GM23338 (cell line): ENCODE measurements around the gene PTPRR. TPM values are rescaled to one million over a fixed set of nuclear protein-coding genes. Genes with fewer than 3 reads are reported as not detected.

ENCODE experiments used
- ATAC-seq: fragments of 200-7000 bp; cut with Tn5 transposase; 3 replicates; pipeline ENCODE4 v1.9.1; 2020
- DNase-seq: peaks from one replicate; pipeline ENCODE4 v3.0.0-alpha.2; 2015; ENCODE audit warnings: low spot score
- H2AFZ ChIP-seq: fragments of 200-600 bp; sonication (generic); 2 replicates; pipeline ENCODE4 v1.8.0; 2016; ENCODE audit warnings: antibody characterized with exemption, mild to moderate bottlenecking, moderate library complexity
- H3F3A ChIP-seq: fragments of 200-600 bp; sonication (generic); replicated peaks from 2 replicates; pipeline ENCODE4 v1.8.0; 2017; ENCODE audit warnings: antibody characterized with exemption, mixed run types, low read depth
- H3K27ac ChIP-seq: fragments of 200-600 bp; sonication (generic); 2 replicates; pipeline ENCODE4 v1.6.1; 2016; ENCODE audit warnings: low read depth
- H3K27me3 ChIP-seq: fragments of 200-600 bp; sonication (generic); 2 replicates; pipeline ENCODE4 v1.8.0; 2016; ENCODE audit warnings: mild to moderate bottlenecking, mixed run types, moderate library complexity; ENCODE audit not compliant: insufficient read depth
- H3K36me3 ChIP-seq: fragments of 200-600 bp; sonication (generic); 2 replicates; pipeline ENCODE4 v1.8.0; 2016; ENCODE audit warnings: mild to moderate bottlenecking; ENCODE audit not compliant: insufficient read depth
- H3K4me1 ChIP-seq: fragments of 200-600 bp; sonication (generic); 2 replicates; pipeline ENCODE4 v1.8.0; 2016; ENCODE audit warnings: mild to moderate bottlenecking, moderate library complexity; ENCODE audit not compliant: insufficient read depth
- H3K4me2 ChIP-seq: fragments of 200-600 bp; sonication (generic); 2 replicates; pipeline ENCODE4 v1.7.1; 2017; ENCODE audit warnings: mixed run types
- H3K4me3 ChIP-seq: fragments of 200-600 bp; sonication (generic); 2 replicates; pipeline ENCODE4 v1.6.1; 2016; ENCODE audit warnings: mixed run types
- H3K79me2 ChIP-seq: fragments of 200-600 bp; sonication (generic); replicated peaks from 2 replicates; pipeline ENCODE4 v1.8.0; 2017; ENCODE audit warnings: mild to moderate bottlenecking; ENCODE audit not compliant: insufficient read depth
- H3K9me2 ChIP-seq: fragments of 200-600 bp; sonication (generic); 2 replicates; pipeline ENCODE4 v1.8.0; 2017; ENCODE audit not compliant: insufficient read depth
- H4K20me1 ChIP-seq: fragments of 200-600 bp; sonication (generic); replicated peaks from 2 replicates; pipeline ENCODE4 v1.8.0; 2017; ENCODE audit warnings: mild to moderate bottlenecking; ENCODE audit not compliant: insufficient read depth
- H3K27ac Mint-ChIP-seq: 2 replicates; pipeline ENCODE4 v1.8.0; 2020; ENCODE audit warnings: inconsistent platforms, mild to moderate bottlenecking, moderate library complexity, mixed read lengths
- H3K27me3 Mint-ChIP-seq: 3 replicates; pipeline ENCODE4 v1.8.0; 2022; ENCODE audit warnings: low read depth, mild to moderate bottlenecking, moderate library complexity, mixed read lengths, inconsistent platforms; ENCODE audit not compliant: insufficient read depth, poor library complexity
- H3K36me3 Mint-ChIP-seq: 3 replicates; pipeline ENCODE4 v1.8.0; 2021; ENCODE audit warnings: low read depth, mild to moderate bottlenecking, inconsistent platforms, moderate library complexity, mixed read lengths
- H3K4me1 Mint-ChIP-seq: 3 replicates; pipeline ENCODE4 v1.8.0; 2020; ENCODE audit warnings: mild to moderate bottlenecking, inconsistent platforms, mixed read lengths
- H3K4me3 Mint-ChIP-seq: 3 replicates; pipeline ENCODE4 v1.8.0; 2021; ENCODE audit warnings: moderate library complexity, mild to moderate bottlenecking, inconsistent platforms, mixed read lengths
- H3K9me3 Mint-ChIP-seq: 3 replicates; pipeline ENCODE4 v1.8.0; 2020; ENCODE audit warnings: moderate library complexity, mild to moderate bottlenecking, inconsistent platforms, mixed read lengths
- CREB1 ChIP-seq: fragments of 250-450 bp; sonication (Bioruptor Pico); IDR thresholded peaks from 2 replicates; pipeline ENCODE4 v1.5.0; 2020; ENCODE audit warnings: low read depth, mild to moderate bottlenecking, moderate library complexity
- EZH2phosphoT487 ChIP-seq: fragments of 200-600 bp; sonication (generic); IDR thresholded peaks from one replicate; pipeline ENCODE4 v1.8.1; 2018; ENCODE audit warnings: antibody characterized with exemption; ENCODE audit not compliant: unreplicated experiment
- JUNB ChIP-seq: IDR thresholded peaks from one replicate; pipeline ENCODE4 v1.6.1; 2016; ENCODE audit warnings: antibody characterized with exemption; ENCODE audit not compliant: unreplicated experiment
- STAT1 ChIP-seq: IDR thresholded peaks from one replicate; pipeline ENCODE4 v1.6.1; 2016; ENCODE audit warnings: antibody characterized with exemption; ENCODE audit not compliant: unreplicated experiment
- polyA plus RNA-seq: library from polyadenylated mRNA; unstranded; fragments of >200 nt; fragmentation: Nextera tagmentation; extraction: Ambion mirVana; gene quantifications from 2 replicates; pipeline ENCODE4 v1.2.1, GENCODE V29; 2016
- total RNA-seq: library from RNA; depleted of rRNA; stranded (reverse); fragments of >200 nt; shearing (Covaris generic); gene quantifications from 2 replicates; pipeline ENCODE4 v1.2.3, GENCODE V29; 2014
- TF ChIP-seq, protein P1 (sequence below): fragments of 250-450 bp; sonication (Bioruptor Pico); IDR thresholded peaks from 2 replicates; pipeline ENCODE4 v1.5.0; 2020; ENCODE audit warnings: mild to moderate bottlenecking, moderate library complexity
- TF ChIP-seq, protein P2 (sequence below): IDR thresholded peaks from one replicate; pipeline ENCODE4 v1.6.1; 2018; ENCODE audit warnings: antibody characterized with exemption; ENCODE audit not compliant: unreplicated experiment
- TF ChIP-seq, protein P3 (sequence below), 2 experiments: fragments of 200-600 bp in 1 of 2; sonication (generic) in 1 of 2; conservative IDR thresholded peaks; 2 replicates each; pipeline versions ENCODE4 v1.5.1 to v1.6.1; 2016 to 2017; ENCODE audit warnings: antibody characterized with exemption in 2 of 2, low read depth in 2 of 2, mild to moderate bottlenecking in 2 of 2, moderate library complexity in 1 of 2
- TF ChIP-seq, protein P4 (sequence below): IDR thresholded peaks from 2 replicates; pipeline ENCODE4 v1.6.1; 2016; ENCODE audit warnings: antibody characterized with exemption

PTPRR gene
- total and polyA plus RNA-seq, 2 experiments from 2014 or later = 0.26 to 0.76 TPM

DNA sequence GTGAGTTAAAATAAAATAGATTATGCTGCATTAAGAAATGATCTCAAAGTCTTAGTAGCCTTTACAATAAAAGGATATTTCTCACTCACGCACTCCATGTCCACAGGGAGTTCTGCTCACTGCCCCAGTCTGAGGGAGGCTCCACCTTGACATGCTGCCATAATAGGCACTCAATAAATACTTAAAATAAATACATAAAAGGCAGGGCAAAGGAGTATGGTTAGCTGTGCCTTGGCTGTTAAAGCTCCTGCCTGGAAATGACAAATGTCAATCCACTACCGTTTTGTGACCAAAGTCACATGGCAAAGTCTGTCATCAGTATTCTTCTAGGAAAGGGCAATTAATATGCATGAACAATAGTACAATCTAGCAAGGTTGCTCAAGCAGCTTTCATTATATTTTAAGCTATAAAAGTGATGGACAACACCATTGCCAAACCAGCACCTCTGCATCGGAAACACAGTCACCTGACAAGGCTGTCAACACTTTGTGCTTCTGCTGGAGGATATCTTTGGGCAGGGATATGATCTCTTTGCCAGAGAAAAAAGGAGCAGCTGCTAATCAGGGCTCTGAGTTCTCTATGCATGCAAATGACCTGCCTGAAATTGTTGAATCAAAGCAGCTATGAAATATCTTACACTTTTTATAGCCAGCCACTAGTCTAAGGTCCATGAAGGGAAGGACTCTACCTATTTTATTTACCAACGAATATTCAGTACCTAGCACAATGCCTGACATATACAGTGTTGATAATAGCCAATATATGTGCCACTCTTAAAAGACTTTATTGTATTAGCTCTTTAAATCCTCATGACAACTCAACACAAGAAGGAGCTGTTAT lies 90.1 kb downstream of the PTPRR start:
- H4K20me1 ChIP-seq = no peaks in the 10 kb centered on the region
- H3K27me3 Mint-ChIP-seq = no peaks in the 10 kb centered on the region
- no peaks in the 10 kb centered on the region for H3F3A ChIP-seq
- no peak overlapping the region for H2AFZ ChIP-seq
- H3K9me2 ChIP-seq = no peaks in the 10 kb centered on the region
- H3K4me3 ChIP-seq = no peak overlapping the region
- no peak for ATAC-seq
- no peaks in the 10 kb centered on the region for H3K36me3 ChIP-seq
- no peaks in the 10 kb centered on the region for H3K9me3 Mint-ChIP-seq
- TF ChIP-seq JUNB = no peak
- H3K4me1 ChIP-seq = no peaks in the 10 kb centered on the region
- DNase-seq = no peak
- no peak overlapping the region for H3K4me3 Mint-ChIP-seq
- H3K4me2 ChIP-seq = no peak overlapping the region
- H3K27ac ChIP-seq = no peak overlapping the region
- no peak overlapping the region for H3K27ac Mint-ChIP-seq
- no peaks in the 10 kb centered on the region for H3K79me2 ChIP-seq
- no peaks in the 10 kb centered on the region; the same call in 2 of the 3 replicates for H3K4me1 Mint-ChIP-seq
- H3K36me3 Mint-ChIP-seq = no peaks in the 10 kb centered on the region
- no peaks in the 10 kb centered on the region for H3K27me3 ChIP-seq

DNA sequence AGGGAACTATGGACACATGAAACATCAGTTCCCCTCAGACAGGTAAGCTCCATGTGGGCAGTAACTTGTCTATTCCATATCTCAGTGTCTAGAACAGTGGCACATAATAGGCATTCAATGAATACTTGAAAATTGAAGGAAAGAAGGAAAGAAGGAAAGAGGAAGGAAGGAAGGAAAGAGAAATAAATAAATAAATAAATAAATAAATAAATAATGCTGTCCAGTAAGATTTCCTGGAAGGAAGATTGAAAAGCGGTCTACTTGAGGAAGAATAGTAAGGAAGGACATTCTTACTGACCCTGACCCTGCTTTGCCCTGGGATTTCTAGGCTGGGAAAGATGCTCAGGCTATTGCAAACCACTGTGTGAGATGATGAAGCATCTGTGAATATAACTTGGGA lies 91.5 kb downstream of the PTPRR start:
- no peak overlapping the region for H3K27ac ChIP-seq
- H3F3A ChIP-seq = no peaks in the 10 kb centered on the region
- H3K4me1 ChIP-seq = no peaks in the 10 kb centered on the region
- H2AFZ ChIP-seq = no peak overlapping the region
- Mint-ChIP-seq H3K27me3 (no peaks in the 10 kb centered on the region), H3K27ac (no peak overlapping the region), H3K4me1 (no peaks in the 10 kb centered on the region; the same call in 2 of the 3 replicates), H3K9me3 (no peaks in the 10 kb centered on the region), H3K36me3 (no peaks in the 10 kb centered on the region), H3K4me3 (no peak overlapping the region)
- H3K27me3 ChIP-seq = no peaks in the 10 kb centered on the region
- no peaks in the 10 kb centered on the region for H3K9me2 ChIP-seq
- no peak for DNase-seq
- H4K20me1 ChIP-seq = no peaks in the 10 kb centered on the region
- H3K79me2 ChIP-seq = no peaks in the 10 kb centered on the region
- H3K4me2 ChIP-seq = no peak overlapping the region
- no peak overlapping the region for H3K4me3 ChIP-seq
- no peaks in the 10 kb centered on the region for H3K36me3 ChIP-seq
- ATAC-seq = no peak
- TF ChIP-seq STAT1 = no peak
- TF ChIP-seq, protein P1, sequence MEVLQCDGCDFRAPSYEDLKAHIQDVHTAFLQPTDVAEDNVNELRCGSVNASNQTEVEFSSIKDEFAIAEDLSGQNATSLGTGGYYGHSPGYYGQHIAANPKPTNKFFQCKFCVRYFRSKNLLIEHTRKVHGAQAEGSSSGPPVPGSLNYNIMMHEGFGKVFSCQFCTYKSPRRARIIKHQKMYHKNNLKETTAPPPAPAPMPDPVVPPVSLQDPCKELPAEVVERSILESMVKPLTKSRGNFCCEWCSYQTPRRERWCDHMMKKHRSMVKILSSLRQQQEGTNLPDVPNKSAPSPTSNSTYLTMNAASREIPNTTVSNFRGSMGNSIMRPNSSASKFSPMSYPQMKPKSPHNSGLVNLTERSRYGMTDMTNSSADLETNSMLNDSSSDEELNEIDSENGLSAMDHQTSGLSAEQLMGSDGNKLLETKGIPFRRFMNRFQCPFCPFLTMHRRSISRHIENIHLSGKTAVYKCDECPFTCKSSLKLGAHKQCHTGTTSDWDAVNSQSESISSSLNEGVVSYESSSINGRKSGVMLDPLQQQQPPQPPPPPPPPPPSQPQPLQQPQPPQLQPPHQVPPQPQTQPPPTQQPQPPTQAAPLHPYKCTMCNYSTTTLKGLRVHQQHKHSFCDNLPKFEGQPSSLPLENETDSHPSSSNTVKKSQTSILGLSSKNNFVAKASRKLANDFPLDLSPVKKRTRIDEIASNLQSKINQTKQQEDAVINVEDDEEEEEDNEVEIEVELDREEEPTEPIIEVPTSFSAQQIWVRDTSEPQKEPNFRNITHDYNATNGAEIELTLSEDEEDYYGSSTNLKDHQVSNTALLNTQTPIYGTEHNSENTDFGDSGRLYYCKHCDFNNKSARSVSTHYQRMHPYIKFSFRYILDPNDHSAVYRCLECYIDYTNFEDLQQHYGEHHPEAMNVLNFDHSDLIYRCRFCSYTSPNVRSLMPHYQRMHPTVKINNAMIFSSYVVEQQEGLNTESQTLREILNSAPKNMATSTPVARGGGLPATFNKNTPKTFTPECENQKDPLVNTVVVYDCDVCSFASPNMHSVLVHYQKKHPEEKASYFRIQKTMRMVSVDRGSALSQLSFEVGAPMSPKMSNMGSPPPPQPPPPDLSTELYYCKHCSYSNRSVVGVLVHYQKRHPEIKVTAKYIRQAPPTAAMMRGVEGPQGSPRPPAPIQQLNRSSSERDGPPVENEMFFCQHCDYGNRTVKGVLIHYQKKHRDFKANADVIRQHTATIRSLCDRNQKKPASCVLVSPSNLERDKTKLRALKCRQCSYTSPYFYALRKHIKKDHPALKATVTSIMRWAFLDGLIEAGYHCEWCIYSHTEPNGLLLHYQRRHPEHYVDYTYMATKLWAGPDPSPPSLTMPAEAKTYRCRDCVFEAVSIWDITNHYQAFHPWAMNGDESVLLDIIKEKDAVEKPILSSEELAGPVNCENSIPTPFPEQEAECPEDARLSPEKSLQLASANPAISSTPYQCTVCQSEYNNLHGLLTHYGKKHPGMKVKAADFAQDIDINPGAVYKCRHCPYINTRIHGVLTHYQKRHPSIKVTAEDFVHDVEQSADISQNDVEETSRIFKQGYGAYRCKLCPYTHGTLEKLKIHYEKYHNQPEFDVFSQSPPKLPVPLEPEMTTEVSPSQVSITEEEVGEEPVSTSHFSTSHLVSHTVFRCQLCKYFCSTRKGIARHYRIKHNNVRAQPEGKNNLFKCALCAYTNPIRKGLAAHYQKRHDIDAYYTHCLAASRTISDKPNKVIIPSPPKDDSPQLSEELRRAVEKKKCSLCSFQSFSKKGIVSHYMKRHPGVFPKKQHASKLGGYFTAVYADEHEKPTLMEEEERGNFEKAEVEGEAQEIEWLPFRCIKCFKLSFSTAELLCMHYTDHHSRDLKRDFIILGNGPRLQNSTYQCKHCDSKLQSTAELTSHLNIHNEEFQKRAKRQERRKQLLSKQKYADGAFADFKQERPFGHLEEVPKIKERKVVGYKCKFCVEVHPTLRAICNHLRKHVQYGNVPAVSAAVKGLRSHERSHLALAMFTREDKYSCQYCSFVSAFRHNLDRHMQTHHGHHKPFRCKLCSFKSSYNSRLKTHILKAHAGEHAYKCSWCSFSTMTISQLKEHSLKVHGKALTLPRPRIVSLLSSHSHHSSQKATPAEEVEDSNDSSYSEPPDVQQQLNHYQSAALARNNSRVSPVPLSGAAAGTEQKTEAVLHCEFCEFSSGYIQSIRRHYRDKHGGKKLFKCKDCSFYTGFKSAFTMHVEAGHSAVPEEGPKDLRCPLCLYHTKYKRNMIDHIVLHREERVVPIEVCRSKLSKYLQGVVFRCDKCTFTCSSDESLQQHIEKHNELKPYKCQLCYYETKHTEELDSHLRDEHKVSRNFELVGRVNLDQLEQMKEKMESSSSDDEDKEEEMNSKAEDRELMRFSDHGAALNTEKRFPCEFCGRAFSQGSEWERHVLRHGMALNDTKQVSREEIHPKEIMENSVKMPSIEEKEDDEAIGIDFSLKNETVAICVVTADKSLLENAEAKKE = no peak
- no peak for TF ChIP-seq EZH2phosphoT487
- TF ChIP-seq, protein P2, sequence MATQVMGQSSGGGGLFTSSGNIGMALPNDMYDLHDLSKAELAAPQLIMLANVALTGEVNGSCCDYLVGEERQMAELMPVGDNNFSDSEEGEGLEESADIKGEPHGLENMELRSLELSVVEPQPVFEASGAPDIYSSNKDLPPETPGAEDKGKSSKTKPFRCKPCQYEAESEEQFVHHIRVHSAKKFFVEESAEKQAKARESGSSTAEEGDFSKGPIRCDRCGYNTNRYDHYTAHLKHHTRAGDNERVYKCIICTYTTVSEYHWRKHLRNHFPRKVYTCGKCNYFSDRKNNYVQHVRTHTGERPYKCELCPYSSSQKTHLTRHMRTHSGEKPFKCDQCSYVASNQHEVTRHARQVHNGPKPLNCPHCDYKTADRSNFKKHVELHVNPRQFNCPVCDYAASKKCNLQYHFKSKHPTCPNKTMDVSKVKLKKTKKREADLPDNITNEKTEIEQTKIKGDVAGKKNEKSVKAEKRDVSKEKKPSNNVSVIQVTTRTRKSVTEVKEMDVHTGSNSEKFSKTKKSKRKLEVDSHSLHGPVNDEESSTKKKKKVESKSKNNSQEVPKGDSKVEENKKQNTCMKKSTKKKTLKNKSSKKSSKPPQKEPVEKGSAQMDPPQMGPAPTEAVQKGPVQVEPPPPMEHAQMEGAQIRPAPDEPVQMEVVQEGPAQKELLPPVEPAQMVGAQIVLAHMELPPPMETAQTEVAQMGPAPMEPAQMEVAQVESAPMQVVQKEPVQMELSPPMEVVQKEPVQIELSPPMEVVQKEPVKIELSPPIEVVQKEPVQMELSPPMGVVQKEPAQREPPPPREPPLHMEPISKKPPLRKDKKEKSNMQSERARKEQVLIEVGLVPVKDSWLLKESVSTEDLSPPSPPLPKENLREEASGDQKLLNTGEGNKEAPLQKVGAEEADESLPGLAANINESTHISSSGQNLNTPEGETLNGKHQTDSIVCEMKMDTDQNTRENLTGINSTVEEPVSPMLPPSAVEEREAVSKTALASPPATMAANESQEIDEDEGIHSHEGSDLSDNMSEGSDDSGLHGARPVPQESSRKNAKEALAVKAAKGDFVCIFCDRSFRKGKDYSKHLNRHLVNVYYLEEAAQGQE = no peak
- TF ChIP-seq CREB1 (CRISPR knock-in tag) = no peak
- TF ChIP-seq, protein P3, sequence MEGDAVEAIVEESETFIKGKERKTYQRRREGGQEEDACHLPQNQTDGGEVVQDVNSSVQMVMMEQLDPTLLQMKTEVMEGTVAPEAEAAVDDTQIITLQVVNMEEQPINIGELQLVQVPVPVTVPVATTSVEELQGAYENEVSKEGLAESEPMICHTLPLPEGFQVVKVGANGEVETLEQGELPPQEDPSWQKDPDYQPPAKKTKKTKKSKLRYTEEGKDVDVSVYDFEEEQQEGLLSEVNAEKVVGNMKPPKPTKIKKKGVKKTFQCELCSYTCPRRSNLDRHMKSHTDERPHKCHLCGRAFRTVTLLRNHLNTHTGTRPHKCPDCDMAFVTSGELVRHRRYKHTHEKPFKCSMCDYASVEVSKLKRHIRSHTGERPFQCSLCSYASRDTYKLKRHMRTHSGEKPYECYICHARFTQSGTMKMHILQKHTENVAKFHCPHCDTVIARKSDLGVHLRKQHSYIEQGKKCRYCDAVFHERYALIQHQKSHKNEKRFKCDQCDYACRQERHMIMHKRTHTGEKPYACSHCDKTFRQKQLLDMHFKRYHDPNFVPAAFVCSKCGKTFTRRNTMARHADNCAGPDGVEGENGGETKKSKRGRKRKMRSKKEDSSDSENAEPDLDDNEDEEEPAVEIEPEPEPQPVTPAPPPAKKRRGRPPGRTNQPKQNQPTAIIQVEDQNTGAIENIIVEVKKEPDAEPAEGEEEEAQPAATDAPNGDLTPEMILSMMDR (conservative IDR thresholded peaks at IDR 0.05; ENCODE audit: low read depth in 2 of 2) = no peak
- TF ChIP-seq, protein P4, sequence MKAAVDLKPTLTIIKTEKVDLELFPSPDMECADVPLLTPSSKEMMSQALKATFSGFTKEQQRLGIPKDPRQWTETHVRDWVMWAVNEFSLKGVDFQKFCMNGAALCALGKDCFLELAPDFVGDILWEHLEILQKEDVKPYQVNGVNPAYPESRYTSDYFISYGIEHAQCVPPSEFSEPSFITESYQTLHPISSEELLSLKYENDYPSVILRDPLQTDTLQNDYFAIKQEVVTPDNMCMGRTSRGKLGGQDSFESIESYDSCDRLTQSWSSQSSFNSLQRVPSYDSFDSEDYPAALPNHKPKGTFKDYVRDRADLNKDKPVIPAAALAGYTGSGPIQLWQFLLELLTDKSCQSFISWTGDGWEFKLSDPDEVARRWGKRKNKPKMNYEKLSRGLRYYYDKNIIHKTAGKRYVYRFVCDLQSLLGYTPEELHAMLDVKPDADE = no peak
